Measurements from ENCODE around the gene FNIP1.

DNA sequence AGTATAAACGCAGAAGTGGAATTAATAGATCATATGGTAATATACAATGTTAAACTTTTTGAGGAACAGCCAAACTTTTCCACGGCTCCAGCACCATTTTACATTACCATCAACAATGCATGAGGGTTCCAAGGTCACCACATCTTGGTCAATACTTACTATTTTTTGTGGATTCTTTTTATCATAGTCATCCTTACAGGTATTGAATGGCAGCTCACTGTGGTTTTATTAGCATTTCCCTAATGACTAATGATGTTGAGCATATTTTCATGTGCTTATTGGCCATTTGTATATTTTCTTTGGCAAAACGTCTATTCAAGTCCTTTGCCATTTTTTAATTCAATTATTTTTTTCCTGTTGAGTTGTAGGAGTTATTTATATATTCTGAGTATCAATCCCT lies 147.7 kb downstream of the FNIP1 start:
- no peak for TF ChIP-seq POLR2A (IDR thresholded peaks at IDR 0.05)
- TF ChIP-seq, protein P1, sequence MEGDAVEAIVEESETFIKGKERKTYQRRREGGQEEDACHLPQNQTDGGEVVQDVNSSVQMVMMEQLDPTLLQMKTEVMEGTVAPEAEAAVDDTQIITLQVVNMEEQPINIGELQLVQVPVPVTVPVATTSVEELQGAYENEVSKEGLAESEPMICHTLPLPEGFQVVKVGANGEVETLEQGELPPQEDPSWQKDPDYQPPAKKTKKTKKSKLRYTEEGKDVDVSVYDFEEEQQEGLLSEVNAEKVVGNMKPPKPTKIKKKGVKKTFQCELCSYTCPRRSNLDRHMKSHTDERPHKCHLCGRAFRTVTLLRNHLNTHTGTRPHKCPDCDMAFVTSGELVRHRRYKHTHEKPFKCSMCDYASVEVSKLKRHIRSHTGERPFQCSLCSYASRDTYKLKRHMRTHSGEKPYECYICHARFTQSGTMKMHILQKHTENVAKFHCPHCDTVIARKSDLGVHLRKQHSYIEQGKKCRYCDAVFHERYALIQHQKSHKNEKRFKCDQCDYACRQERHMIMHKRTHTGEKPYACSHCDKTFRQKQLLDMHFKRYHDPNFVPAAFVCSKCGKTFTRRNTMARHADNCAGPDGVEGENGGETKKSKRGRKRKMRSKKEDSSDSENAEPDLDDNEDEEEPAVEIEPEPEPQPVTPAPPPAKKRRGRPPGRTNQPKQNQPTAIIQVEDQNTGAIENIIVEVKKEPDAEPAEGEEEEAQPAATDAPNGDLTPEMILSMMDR (IDR thresholded peaks at IDR 0.05) = no peak
